GM06990 (cell line): ENCODE data around the gene KRTAP10-11.
"Not testable (repeated sequence)": the region's sequence is repeated elsewhere in the genome, so short reads cannot be mapped to it uniquely, and the experiment has no call there.

Experiments
- DNase-seq: peaks from one replicate; pipeline ENCODE4 v3.0.0-alpha.2; 2011; ENCODE audit not compliant: insufficient read length; ENCODE audit errors: extremely low read depth
- H3K27me3 ChIP-seq: replicated peaks from 2 replicates; pipeline ENCODE4 v1.6.0; 2011; ENCODE audit warnings: low read length; ENCODE audit not compliant: control insufficient read depth, insufficient read depth
- H3K36me3 ChIP-seq: 2 replicates; pipeline ENCODE4 v1.5.1; 2011; ENCODE audit warnings: low read length; ENCODE audit not compliant: control insufficient read depth, insufficient read depth
- H3K4me3 ChIP-seq: replicated peaks from 2 replicates; pipeline ENCODE4 v1.5.1; 2011; ENCODE audit warnings: low read depth, mild to moderate bottlenecking, control low read depth, low read length
- CTCF ChIP-seq: IDR thresholded peaks from 2 replicates; pipeline ENCODE4 v1.5.1; 2011; ENCODE audit warnings: low read length, control low read depth, mild to moderate bottlenecking, inconsistent platforms; ENCODE audit not compliant: insufficient read depth, poor library complexity, severe bottlenecking

The KRTAP10-11 gene

GRCh38 chr21:44682580-44683151 lies 36.5 kb downstream of the KRTAP10-11 start:
- DNase-seq: no peak
- TF ChIP-seq CTCF: no peak
- Histone ChIP-seq H3K27me3 (no peaks in the 10 kb centered on the region; the same call in 1 of the 2 replicates), H3K36me3 (no peaks in the 10 kb centered on the region), H3K4me3 (no peak overlapping the region)

GRCh38 chr21:44684077-44684476 lies 37.9 kb downstream of the KRTAP10-11 start:
- no peak for DNase-seq
- no peaks in the 10 kb centered on the region for H3K36me3 ChIP-seq
- no peak for TF ChIP-seq CTCF
- no peaks in the 10 kb centered on the region; the same call in 1 of the 2 replicates for H3K27me3 ChIP-seq
- no peak overlapping the region for H3K4me3 ChIP-seq

GRCh38 chr21:44684483-44684882 lies 38.3 kb downstream of the KRTAP10-11 start:
- no peak for DNase-seq
- H3K4me3 ChIP-seq: no peak overlapping the region
- H3K36me3 ChIP-seq: no peaks in the 10 kb centered on the region
- no peaks in the 10 kb centered on the region; the same call in 1 of the 2 replicates for H3K27me3 ChIP-seq
- no peak for TF ChIP-seq CTCF

- not testable (repeated sequence) for H3K27me3 ChIP-seq, H3K36me3 ChIP-seq, DNase-seq, H3K4me3 ChIP-seq
Observed at GRCh38 chr21:44685050-44685449, 38.8 kb downstream of the KRTAP10-11 start.

GRCh38 chr21:44686000-44686781 lies 40.0 kb downstream of the KRTAP10-11 start:
- no peak overlapping the region for H3K4me3 ChIP-seq
- DNase-seq: no peak
- no peaks in the 10 kb centered on the region for H3K36me3 ChIP-seq
- TF ChIP-seq CTCF: no peak
- H3K27me3 ChIP-seq: no peaks in the 10 kb centered on the region; the same call in 1 of the 2 replicates

GRCh38 chr21:44686843-44687561 lies 40.8 kb downstream of the KRTAP10-11 start:
- no peaks in the 10 kb centered on the region for H3K36me3 ChIP-seq
- no peaks in the 10 kb centered on the region; the same call in 1 of the 2 replicates for H3K27me3 ChIP-seq
- no peak for TF ChIP-seq CTCF
- DNase-seq: no peak
- no peak overlapping the region for H3K4me3 ChIP-seq
